Kidney (tissue), 14 donors: Measurements from ENCODE around the gene LRRC72. TPM values are rescaled to one million over a fixed set of nuclear protein-coding genes. Genes with fewer than 3 reads are reported as not detected.

ENCODE experiments used
- DNase-seq, 5 donors: peaks; one replicate each; pipeline ENCODE4 v3.0.0-alpha.2; 2013 to 2020
- FAIRE-seq: peaks from 2 replicates; lab custom pipeline; 2012; peaks lifted over from hg19 to GRCh38; lab: Jason Lieb, UNC
- H3K27ac ChIP-seq, 2 donors: one replicate each; pipeline ENCODE4 v1.7.0; 2013; ENCODE audit warnings: low read depth in 2 of 2, low read length in 2 of 2, inconsistent platforms in 1 of 2
- H3K27me3 ChIP-seq: one replicate; pipeline ENCODE4 v1.7.1; 2013; ENCODE audit warnings: low read length, inconsistent platforms; ENCODE audit not compliant: control insufficient read depth, insufficient read depth
- H3K36me3 ChIP-seq, 3 donors: one replicate each; pipeline versions ENCODE4 v1.7.0 to v1.7.1; 2013; ENCODE audit warnings: low read length in 3 of 3, control low read depth in 1 of 3, inconsistent platforms in 1 of 3; ENCODE audit not compliant: insufficient read depth in 3 of 3, control insufficient read depth in 2 of 3
- H3K4me1 ChIP-seq, 3 donors: one replicate each; pipeline versions ENCODE4 v1.7.0 to v1.7.1; 2013; ENCODE audit warnings: low read length in 3 of 3, inconsistent platforms in 1 of 3, low read depth in 1 of 3; ENCODE audit not compliant: control insufficient read depth in 2 of 3, insufficient read depth in 2 of 3
- H3K4me3 ChIP-seq, 3 donors: one replicate each; pipeline versions ENCODE4 v1.7.0 to v1.8.1; 2013; ENCODE audit warnings: low read length in 3 of 3, control low read depth in 1 of 3, inconsistent platforms in 1 of 3
- H3K9ac ChIP-seq, 3 donors: one replicate each; pipeline versions ENCODE4 v1.7.0 to v1.7.1; 2013; ENCODE audit warnings: low read length in 3 of 3, control low read depth in 1 of 3, inconsistent platforms in 1 of 3
- H3K9me3 ChIP-seq, 3 donors: one replicate each; pipeline versions ENCODE4 v1.7.0 to v1.7.1; 2013; ENCODE audit warnings: low read length in 3 of 3, control low read depth in 1 of 3, inconsistent platforms in 1 of 3; ENCODE audit not compliant: control insufficient read depth in 2 of 3, insufficient read depth in 1 of 3
- CTCF ChIP-seq: IDR thresholded peaks from 3 replicates; pipeline ENCODE4 v1.5.1; 2012; ENCODE audit warnings: mild to moderate bottlenecking, moderate library complexity, borderline replicate concordance; ENCODE audit not compliant: insufficient read depth; ENCODE audit errors: extremely low read depth
- intact Hi-C: fragments of 100-400 bp; cut with DNase I; formaldehyde crosslinking; loops from one replicate; pipeline ENCODE4 v1.11.1; 2022
- polyA plus RNA-seq: library from polyadenylated mRNA; stranded (reverse); fragments of 350-450 nt; fragmentation: Illumina TruSeq; extraction: RNeasy Lipid Tissue Mini Kit (QIAGEN cat#74804); gene quantifications from one replicate; pipeline ENCODE4 v1.2.3, GENCODE V29; 2014; ENCODE audit warnings: low read depth, low replicate concordance; ENCODE audit not compliant: insufficient read depth
- total RNA-seq: library from RNA; stranded (reverse); fragmentation: NEBNext Ultra II Directional; extraction: Animal tissue kit (Norgen Biotek cat#: 25700); gene quantifications from one replicate; pipeline ENCODE4 v1.2.1, GENCODE V29; 2021
- donor health status: control.
- donor health status: control.
- donor health status: control.
- donor health status: control.
- donor health status: control.
- donor health status: DM: yes; HTN: yes; CAD: no.
- donor health status: Normal renal cell carcinoma (clear cell type).

Gene LRRC72
- total and polyA plus RNA-seq, 2 donors from 2014 or later = not detected

GRCh38 chr7:16554518-16555236 is 28.1 kb downstream of the LRRC72 start:
- H3K36me3 ChIP-seq = no peaks in the 10 kb centered on the region
- no peaks in the 10 kb centered on the region for H3K4me1 ChIP-seq
- no peak overlapping the region for H3K9ac ChIP-seq
- no peak for DNase-seq
- FAIRE-seq = no peak
- no peaks in the 10 kb centered on the region for H3K9me3 ChIP-seq
- H3K27ac ChIP-seq = no peak overlapping the region
- TF ChIP-seq CTCF = no peak
- no peak overlapping the region for H3K4me3 ChIP-seq
- H3K27me3 ChIP-seq = no peaks in the 10 kb centered on the region
- intact Hi-C loops = no loop called here

GRCh38 chr7:16556359-16556758 is 29.7 kb downstream of the LRRC72 start:
- H3K36me3 ChIP-seq = no peaks in the 10 kb centered on the region
- FAIRE-seq (no peak), DNase-seq (no peak)
- no peaks in the 10 kb centered on the region for H3K9me3 ChIP-seq
- H3K27me3 ChIP-seq = no peaks in the 10 kb centered on the region
- no peaks in the 10 kb centered on the region for H3K4me1 ChIP-seq
- H3K27ac ChIP-seq = no peak overlapping the region
- intact Hi-C loops = no loop called here
- no peak overlapping the region for H3K4me3 ChIP-seq
- no peak overlapping the region for H3K9ac ChIP-seq
- TF ChIP-seq CTCF = no peak

GRCh38 chr7:16558761-16559302 is 32.2 kb downstream of the LRRC72 start:
- H3K27ac ChIP-seq = no peak overlapping the region
- H3K4me3 ChIP-seq = no peak overlapping the region
- peak; percentile 51 for FAIRE-seq
- no peaks in the 10 kb centered on the region for H3K27me3 ChIP-seq
- intact Hi-C loops = no loop called here
- no peak overlapping the region for H3K9ac ChIP-seq
- no peaks in the 10 kb centered on the region for H3K4me1 ChIP-seq
- no peaks in the 10 kb centered on the region for H3K9me3 ChIP-seq
- no peaks in the 10 kb centered on the region for H3K36me3 ChIP-seq
- DNase-seq = no peak
- no peak for TF ChIP-seq CTCF
